Ishikawa (cell line): ENCODE results near the gene STX4.

Experiments used
- CEBPB ChIP-seq: IDR thresholded peaks from 2 replicates; pipeline ENCODE4 v1.6.1; 2012
- CREB1 ChIP-seq: IDR thresholded peaks from 2 replicates; pipeline ENCODE4 v1.6.1; 2012; ENCODE audit warnings: low read depth
- EGR1 ChIP-seq: IDR thresholded peaks from 2 replicates; pipeline ENCODE4 v1.6.1; 2012
- EP300 ChIP-seq: IDR thresholded peaks from 2 replicates; pipeline ENCODE4 v1.6.1; 2012; ENCODE audit warnings: borderline replicate concordance
- FOXM1 ChIP-seq: IDR thresholded peaks from 2 replicates; pipeline ENCODE4 v1.6.1; 2012; ENCODE audit warnings: low read depth, borderline replicate concordance
- NFIC ChIP-seq: IDR thresholded peaks from 2 replicates; pipeline ENCODE4 v1.6.1; 2012
- RAD21 ChIP-seq: IDR thresholded peaks from 2 replicates; pipeline ENCODE4 v1.6.1; 2012; ENCODE audit warnings: low read depth
- TAF1 ChIP-seq: IDR thresholded peaks from 2 replicates; pipeline ENCODE4 v1.6.1; 2012; ENCODE audit warnings: low read depth, mild to moderate bottlenecking
- TCF12 ChIP-seq: IDR thresholded peaks from 2 replicates; pipeline ENCODE4 v1.6.1; 2012; ENCODE audit warnings: low read depth
- TEAD4 ChIP-seq: IDR thresholded peaks from 2 replicates; pipeline ENCODE4 v1.6.1; 2012
- YY1 ChIP-seq: IDR thresholded peaks from 2 replicates; pipeline ENCODE4 v1.6.1; 2012; ENCODE audit warnings: low read depth
- ZBTB7A ChIP-seq: IDR thresholded peaks from 2 replicates; pipeline ENCODE4 v1.6.1; 2012; ENCODE audit warnings: low read depth
- TF ChIP-seq, protein P1 (sequence below): IDR thresholded peaks from 2 replicates; pipeline ENCODE4 v1.6.1; 2012
- TF ChIP-seq, protein P2 (sequence below): IDR thresholded peaks from 2 replicates; pipeline ENCODE4 v1.6.1; 2012; ENCODE audit warnings: low read depth, mild to moderate bottlenecking
- TF ChIP-seq, protein P3 (sequence below): IDR thresholded peaks from 2 replicates; pipeline ENCODE4 v1.6.1; 2012

Gene STX4

GRCh38 chr16:31006589-31006988 lies 26.8 kb upstream of the STX4 start:
- TF ChIP-seq FOXM1 = no peak
- no peak for TF ChIP-seq TEAD4
- TF ChIP-seq CEBPB = no peak

- no peak for TF ChIP-seq TCF12
- no peak for TF ChIP-seq TEAD4
- no peak for TF ChIP-seq FOXM1
- no peak for TF ChIP-seq ZBTB7A
- TF ChIP-seq, protein P1, sequence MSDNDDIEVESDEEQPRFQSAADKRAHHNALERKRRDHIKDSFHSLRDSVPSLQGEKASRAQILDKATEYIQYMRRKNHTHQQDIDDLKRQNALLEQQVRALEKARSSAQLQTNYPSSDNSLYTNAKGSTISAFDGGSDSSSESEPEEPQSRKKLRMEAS = no peak
- TF ChIP-seq NFIC = no peak
- no peak for TF ChIP-seq CEBPB
- TF ChIP-seq EGR1 = no peak
- no peak for TF ChIP-seq RAD21
- no peak for TF ChIP-seq YY1
- TF ChIP-seq EP300 = no peak
These were observed 25.7 kb upstream of the STX4 start for GRCh38 chr16:31007684-31008083.

GRCh38 chr16:31008149-31008548 lies 25.2 kb upstream of the STX4 start:
- TF ChIP-seq, protein P1 = no peak
- TF ChIP-seq CREB1 (no peak), NFIC (no peak), RAD21 (no peak), CEBPB (no peak), EP300 (no peak), EGR1 (no peak), TCF12 (no peak), YY1 (no peak), ZBTB7A (no peak), TAF1 (no peak), FOXM1 (no peak), TEAD4 (no peak)
- TF ChIP-seq, protein P2, sequence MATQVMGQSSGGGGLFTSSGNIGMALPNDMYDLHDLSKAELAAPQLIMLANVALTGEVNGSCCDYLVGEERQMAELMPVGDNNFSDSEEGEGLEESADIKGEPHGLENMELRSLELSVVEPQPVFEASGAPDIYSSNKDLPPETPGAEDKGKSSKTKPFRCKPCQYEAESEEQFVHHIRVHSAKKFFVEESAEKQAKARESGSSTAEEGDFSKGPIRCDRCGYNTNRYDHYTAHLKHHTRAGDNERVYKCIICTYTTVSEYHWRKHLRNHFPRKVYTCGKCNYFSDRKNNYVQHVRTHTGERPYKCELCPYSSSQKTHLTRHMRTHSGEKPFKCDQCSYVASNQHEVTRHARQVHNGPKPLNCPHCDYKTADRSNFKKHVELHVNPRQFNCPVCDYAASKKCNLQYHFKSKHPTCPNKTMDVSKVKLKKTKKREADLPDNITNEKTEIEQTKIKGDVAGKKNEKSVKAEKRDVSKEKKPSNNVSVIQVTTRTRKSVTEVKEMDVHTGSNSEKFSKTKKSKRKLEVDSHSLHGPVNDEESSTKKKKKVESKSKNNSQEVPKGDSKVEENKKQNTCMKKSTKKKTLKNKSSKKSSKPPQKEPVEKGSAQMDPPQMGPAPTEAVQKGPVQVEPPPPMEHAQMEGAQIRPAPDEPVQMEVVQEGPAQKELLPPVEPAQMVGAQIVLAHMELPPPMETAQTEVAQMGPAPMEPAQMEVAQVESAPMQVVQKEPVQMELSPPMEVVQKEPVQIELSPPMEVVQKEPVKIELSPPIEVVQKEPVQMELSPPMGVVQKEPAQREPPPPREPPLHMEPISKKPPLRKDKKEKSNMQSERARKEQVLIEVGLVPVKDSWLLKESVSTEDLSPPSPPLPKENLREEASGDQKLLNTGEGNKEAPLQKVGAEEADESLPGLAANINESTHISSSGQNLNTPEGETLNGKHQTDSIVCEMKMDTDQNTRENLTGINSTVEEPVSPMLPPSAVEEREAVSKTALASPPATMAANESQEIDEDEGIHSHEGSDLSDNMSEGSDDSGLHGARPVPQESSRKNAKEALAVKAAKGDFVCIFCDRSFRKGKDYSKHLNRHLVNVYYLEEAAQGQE = no peak
- TF ChIP-seq, protein P3, sequence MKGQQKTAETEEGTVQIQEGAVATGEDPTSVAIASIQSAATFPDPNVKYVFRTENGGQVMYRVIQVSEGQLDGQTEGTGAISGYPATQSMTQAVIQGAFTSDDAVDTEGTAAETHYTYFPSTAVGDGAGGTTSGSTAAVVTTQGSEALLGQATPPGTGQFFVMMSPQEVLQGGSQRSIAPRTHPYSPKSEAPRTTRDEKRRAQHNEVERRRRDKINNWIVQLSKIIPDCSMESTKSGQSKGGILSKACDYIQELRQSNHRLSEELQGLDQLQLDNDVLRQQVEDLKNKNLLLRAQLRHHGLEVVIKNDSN = no peak

DNA sequence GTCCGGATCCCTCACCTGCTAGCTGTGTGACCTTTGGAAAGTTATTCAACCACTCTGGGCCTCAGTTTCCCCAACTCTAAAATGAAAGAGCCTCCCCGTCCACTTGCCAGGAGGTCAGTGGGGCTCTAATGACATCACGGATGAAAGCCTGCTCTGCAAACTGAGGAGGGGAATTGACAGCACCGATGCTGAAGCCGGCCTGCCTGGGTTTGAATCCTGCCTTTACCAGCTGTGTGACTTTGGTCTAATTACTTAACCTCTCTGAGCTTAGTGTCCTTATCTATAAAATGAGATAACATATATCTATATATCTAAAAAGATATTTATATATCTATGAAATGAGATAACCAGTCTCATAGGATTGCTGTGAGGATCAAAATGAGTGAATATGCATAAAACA lies 24.8 kb upstream of the STX4 start:
- no peak for TF ChIP-seq TEAD4
- no peak for TF ChIP-seq EP300
- TF ChIP-seq, protein P2 = no peak
- no peak for TF ChIP-seq NFIC
- no peak for TF ChIP-seq ZBTB7A
- TF ChIP-seq CREB1 = no peak
- no peak for TF ChIP-seq RAD21
- TF ChIP-seq TCF12 = no peak

GRCh38 chr16:31009120-31009519 lies 24.2 kb upstream of the STX4 start:
- TF ChIP-seq FOXM1 (no peak), TAF1 (no peak), RAD21 (no peak), TCF12 (no peak), EP300 (no peak), EGR1 (no peak), TEAD4 (no peak)
- TF ChIP-seq, protein P2 = no peak
